ENCODE results near the gene CDRT4. TPM values are rescaled to one million over a fixed set of nuclear protein-coding genes. Genes with fewer than 3 reads are reported as not detected.

CDRT4 gene
- total RNA-seq, 1 donor from 2014 or later = 2.9 TPM

- no peak for DNase-seq (ENCODE audit: low read depth, low spot score)
Observed at GRCh38 chr17:15432807-15433611, 34.4 kb downstream of the CDRT4 start.

GRCh38 chr17:15431766-15432165 is 35.7 kb downstream of the CDRT4 start:
- no peak for DNase-seq (ENCODE audit: low read depth, low spot score)

GRCh38 chr17:15431196-15431595 is 36.2 kb downstream of the CDRT4 start:
- no peak for DNase-seq (ENCODE audit: low read depth, low spot score)

GRCh38 chr17:15424521-15424920 is 42.9 kb downstream of the CDRT4 start:
- DNase-seq (ENCODE audit: low read depth, low spot score) = no peak

GRCh38 chr17:15422392-15422965 is 44.9 kb downstream of the CDRT4 start:
- DNase-seq (ENCODE audit: low read depth, low spot score) = no peak

GRCh38 chr17:15418781-15419180 is 48.6 kb downstream of the CDRT4 start:
- DNase-seq (ENCODE audit: low read depth, low spot score) = no peak

GRCh38 chr17:15414532-15415306 is 52.7 kb downstream of the CDRT4 start:
- DNase-seq (ENCODE audit: low read depth, low spot score) = no peak

- no peak for DNase-seq (ENCODE audit: low read depth, low spot score)
Observed at GRCh38 chr17:15413101-15413771, 54.2 kb downstream of the CDRT4 start.

- no peak for DNase-seq (ENCODE audit: low read depth, low spot score)
Observed at GRCh38 chr17:15412606-15413005, 54.8 kb downstream of the CDRT4 start.

- no peak for DNase-seq (ENCODE audit: low read depth, low spot score)
Observed at GRCh38 chr17:15411384-15412198, 55.8 kb downstream of the CDRT4 start.

- DNase-seq (ENCODE audit: low read depth, low spot score) = no peak
Observed at GRCh38 chr17:15409721-15410250, 57.6 kb downstream of the CDRT4 start.

GRCh38 chr17:15408803-15409202 is 58.6 kb downstream of the CDRT4 start:
- DNase-seq (ENCODE audit: low read depth, low spot score) = no peak

- DNase-seq (ENCODE audit: low read depth, low spot score) = peak; percentile 7
Observed at GRCh38 chr17:15406081-15406480, 61.3 kb downstream of the CDRT4 start.

GRCh38 chr17:15405058-15405415 is 62.4 kb downstream of the CDRT4 start:
- DNase-seq (ENCODE audit: low read depth, low spot score) = no peak

- DNase-seq (ENCODE audit: low read depth, low spot score) = no peak
Observed at GRCh38 chr17:15404106-15405057, 63.0 kb downstream of the CDRT4 start.

GRCh38 chr17:15403276-15403939 is 64.0 kb downstream of the CDRT4 start:
- no peak for DNase-seq (ENCODE audit: low read depth, low spot score)

GRCh38 chr17:15399443-15399842 is 68.0 kb downstream of the CDRT4 start:
- DNase-seq (ENCODE audit: low read depth, low spot score) = no peak

- no peak for DNase-seq (ENCODE audit: low read depth, low spot score)
Observed at GRCh38 chr17:15398736-15399331, 68.6 kb downstream of the CDRT4 start.

- DNase-seq (ENCODE audit: low read depth, low spot score) = no peak
Observed at GRCh38 chr17:15398291-15398690, 69.1 kb downstream of the CDRT4 start.
